Esophagus squamous epithelium (tissue), 4 donors: ENCODE measurements around the gene ARHGEF17.
"Not testable (repeated sequence)": the region's sequence is repeated elsewhere in the genome, so short reads cannot be mapped to it uniquely, and the experiment has no call there.

Experiments
- POLR2A ChIP-seq, 4 donors: fragments of 450-650 bp; IDR thresholded peaks; one replicate each; pipeline ENCODE4 v1.6.1; 2017; ENCODE audit warnings: antibody characterized with exemption in 4 of 4, mild to moderate bottlenecking in 4 of 4, moderate library complexity in 3 of 4
- TF ChIP-seq, protein P1 (sequence below), 6 experiments: fragments of 450-650 bp in 4 of 6; fragments of 200-600 bp in 2 of 6; sonication (generic) in 2 of 6; IDR thresholded peaks; one replicate each; pipeline ENCODE4 v1.5.1; 2016 to 2019; ENCODE audit warnings: antibody characterized with exemption in 6 of 6, mild to moderate bottlenecking in 4 of 6, moderate library complexity in 4 of 6

DNA sequence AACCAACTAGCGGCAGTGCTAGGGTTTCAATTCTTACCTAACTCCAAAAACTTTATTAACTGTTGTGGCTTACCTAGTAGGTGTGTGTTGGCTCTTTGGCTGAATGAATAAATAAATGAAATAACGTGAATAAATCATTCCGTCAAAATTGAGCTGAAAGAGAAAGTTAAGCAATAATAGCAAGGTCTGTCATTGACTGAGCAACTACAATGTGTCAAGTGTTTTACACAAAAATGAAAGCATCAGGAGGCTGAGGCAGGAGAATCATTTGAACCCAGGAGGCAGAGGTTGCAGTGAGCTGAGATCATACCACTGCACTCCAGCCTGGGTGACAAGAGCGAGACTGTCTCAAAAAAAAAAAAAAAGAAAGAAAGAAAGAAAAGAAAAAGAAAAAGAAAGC is 33.9 kb upstream of the ARHGEF17 start:
- TF ChIP-seq, protein P1, sequence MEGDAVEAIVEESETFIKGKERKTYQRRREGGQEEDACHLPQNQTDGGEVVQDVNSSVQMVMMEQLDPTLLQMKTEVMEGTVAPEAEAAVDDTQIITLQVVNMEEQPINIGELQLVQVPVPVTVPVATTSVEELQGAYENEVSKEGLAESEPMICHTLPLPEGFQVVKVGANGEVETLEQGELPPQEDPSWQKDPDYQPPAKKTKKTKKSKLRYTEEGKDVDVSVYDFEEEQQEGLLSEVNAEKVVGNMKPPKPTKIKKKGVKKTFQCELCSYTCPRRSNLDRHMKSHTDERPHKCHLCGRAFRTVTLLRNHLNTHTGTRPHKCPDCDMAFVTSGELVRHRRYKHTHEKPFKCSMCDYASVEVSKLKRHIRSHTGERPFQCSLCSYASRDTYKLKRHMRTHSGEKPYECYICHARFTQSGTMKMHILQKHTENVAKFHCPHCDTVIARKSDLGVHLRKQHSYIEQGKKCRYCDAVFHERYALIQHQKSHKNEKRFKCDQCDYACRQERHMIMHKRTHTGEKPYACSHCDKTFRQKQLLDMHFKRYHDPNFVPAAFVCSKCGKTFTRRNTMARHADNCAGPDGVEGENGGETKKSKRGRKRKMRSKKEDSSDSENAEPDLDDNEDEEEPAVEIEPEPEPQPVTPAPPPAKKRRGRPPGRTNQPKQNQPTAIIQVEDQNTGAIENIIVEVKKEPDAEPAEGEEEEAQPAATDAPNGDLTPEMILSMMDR (IDR thresholded peaks at IDR 0.05): not testable (repeated sequence)
- TF ChIP-seq POLR2A (IDR thresholded peaks at IDR 0.05): not testable (repeated sequence)
